Posterior cingulate gyrus (tissue), 11 donors: Measurements from ENCODE around the gene ELMO3.

Source experiments
- DNase-seq, 10 donors: peaks; one replicate each; pipeline versions ENCODE4 v3.0.0 to v3.0.0-alpha.2; 2020 to 2021; ENCODE audit warnings: mixed read lengths in 3 of 10
- intact Hi-C: fragments of 100-400 bp; cut with DNase I; formaldehyde crosslinking; loops from one replicate; pipeline ENCODE4 v1.15.1; 2023

The ELMO3 gene

DNA sequence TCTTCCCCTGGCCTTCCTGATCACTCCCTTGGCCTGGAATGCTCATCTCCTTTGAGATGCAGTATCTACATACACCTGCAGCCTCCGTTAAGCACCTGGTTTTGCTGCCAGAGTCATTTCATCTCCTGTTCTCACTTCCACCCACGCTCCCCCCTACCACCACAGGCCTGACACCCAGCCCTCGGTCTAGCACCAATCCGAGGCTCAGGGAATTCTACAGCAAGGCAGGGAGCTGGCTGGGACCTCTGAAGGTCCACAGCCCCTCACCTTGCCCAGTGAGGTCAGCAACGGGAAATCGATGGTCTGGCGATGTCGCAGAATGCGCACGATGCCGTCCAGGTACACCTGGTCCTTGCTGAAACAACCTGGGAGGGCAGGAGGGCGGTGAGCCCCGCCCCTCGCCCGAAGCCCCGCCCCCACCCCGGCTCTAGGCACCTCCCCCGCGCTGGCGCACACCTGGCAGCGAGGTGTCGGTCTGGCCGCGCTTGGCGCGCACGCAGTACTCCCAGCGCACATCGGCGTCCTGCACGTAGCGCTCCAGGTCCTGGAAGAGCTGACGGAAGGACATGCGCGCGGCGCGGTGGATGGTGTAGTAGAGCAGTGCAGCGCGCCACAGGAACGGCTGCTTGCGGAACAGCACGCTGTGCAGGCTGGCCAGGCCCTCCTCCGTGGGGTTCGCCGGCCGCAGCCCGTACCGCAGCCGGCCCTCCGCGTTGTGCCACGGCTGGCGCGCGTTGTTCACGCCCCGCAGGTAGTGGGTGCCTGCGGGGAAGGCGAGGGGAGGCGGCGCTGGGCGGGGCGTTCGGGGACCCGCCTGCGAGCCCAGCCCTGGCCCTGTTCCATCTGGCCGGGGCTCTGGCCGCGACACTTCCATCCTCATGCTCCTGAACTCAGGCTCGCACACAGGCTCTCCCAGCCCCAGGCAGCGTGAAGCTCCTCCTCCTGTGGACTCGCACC, 20.9 kb upstream of the ELMO3 start:
- peak in 9 of 10 donors; percentile 35 to 94 (median 74) for DNase-seq
- intact Hi-C loops: no loop called here

DNA sequence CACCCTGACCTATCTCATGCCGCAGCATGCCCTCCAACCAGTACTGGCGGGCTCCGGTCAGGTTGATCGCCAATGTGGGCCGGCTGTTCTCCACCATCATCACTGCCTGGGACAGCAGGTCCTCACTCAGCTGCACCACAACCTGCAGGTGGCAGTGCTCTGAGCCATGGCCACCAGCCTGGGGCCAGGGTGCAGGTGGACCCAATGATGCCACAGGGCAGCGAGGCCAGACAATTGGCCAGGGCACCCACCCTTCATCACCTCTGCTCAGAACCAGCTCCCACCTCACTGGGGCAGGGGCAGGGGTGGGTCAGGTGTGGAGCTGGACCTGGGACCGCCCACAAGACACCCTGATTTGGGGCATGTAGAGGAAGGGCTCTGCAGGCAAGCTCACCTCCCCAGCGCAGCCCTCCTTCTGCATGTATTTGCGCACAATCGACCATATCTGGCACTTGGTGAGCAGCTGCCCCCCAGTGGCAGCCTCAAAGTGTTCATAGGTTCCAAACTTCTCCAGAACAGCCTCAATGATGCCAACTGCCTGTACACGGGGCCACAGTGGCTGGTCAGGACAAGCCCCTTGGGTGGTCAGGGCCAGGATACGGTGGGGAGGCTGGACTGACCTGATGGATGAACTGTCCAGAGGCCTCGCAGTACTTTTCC, 19.4 kb upstream of the ELMO3 start:
- intact Hi-C loops: no loop called here
- DNase-seq: peak in 1 of 10 donors; percentile 86

DNA sequence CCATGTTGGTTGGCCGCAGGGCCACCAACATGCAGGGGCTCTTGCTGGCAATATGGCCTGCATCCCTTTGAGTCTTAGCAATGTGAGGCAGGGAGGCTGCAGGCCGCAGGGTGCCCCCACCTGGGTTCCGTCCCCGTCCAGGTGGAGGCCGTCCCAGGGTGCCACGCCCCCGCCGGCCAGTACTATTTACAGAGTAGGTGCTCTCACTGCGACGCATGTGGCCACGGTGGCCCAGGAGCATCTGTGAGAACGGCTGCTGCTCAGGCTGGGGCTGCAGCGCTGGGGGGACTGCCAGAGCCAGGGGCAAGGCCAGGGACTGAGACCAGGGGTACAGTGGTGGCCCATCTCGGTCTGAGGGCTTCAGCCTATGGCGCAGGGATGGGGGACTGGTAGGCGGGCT, 18.8 kb upstream of the ELMO3 start:
- intact Hi-C loops: no loop called here
- DNase-seq: no peak

DNA sequence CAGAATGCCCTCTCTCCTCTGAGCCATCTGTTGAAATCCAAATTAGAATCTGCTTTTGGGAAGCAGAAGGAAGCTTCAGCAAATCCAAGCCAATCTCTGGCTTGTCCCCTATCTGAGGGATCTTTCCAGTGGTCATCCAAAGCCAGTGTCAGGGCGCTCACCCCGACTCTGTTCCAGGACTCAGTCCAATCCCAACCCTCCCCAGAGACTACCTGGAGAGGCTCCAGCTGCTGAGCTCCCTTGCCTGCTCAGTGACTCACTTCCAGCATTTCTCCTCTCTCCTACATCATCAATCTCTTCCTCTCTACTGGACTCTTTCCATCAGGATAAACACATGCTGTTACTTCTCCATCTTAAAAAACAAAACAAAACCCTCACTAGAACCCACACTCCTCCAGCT, 17.6 kb upstream of the ELMO3 start:
- intact Hi-C loops: no loop called here
- DNase-seq: no peak

DNA sequence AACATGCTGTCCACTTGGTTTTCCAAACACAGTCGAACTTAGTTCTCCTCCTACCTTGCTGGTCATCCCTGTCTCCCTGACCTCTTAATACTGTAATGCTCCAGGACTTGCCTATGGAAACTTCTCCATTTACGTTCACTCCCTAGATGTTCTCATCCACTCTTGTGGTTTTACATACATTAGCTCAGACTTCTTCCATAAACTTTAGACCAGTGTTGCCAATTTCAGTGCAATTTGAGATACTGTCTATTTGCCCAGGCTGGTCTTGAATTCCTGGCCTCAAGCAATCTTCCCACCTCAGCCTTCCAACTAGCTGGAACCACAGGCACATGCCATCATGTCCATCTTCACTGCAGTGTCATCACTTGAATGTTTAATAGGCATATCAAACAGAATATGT, 16.6 kb upstream of the ELMO3 start:
- intact Hi-C loops: no loop called here
- no peak for DNase-seq

DNA sequence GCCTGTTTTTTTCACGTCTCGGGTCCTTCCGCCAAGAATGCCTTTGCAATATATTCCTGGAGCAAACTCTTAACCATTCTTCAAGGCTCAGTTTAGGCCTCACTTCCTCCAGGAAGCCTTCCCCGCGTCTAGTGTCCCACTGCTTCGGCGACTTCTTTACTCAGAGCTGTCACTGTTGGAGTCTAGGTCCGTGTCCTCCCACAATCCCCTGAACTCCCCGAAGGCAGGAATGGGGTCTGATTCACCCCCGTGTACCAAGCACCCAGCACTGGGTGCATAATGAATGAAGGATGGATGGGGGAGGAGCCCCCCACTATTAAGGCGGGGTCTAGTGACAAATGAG, 15.7 kb upstream of the ELMO3 start:
- no peak for DNase-seq
- intact Hi-C loops: no loop called here

DNA sequence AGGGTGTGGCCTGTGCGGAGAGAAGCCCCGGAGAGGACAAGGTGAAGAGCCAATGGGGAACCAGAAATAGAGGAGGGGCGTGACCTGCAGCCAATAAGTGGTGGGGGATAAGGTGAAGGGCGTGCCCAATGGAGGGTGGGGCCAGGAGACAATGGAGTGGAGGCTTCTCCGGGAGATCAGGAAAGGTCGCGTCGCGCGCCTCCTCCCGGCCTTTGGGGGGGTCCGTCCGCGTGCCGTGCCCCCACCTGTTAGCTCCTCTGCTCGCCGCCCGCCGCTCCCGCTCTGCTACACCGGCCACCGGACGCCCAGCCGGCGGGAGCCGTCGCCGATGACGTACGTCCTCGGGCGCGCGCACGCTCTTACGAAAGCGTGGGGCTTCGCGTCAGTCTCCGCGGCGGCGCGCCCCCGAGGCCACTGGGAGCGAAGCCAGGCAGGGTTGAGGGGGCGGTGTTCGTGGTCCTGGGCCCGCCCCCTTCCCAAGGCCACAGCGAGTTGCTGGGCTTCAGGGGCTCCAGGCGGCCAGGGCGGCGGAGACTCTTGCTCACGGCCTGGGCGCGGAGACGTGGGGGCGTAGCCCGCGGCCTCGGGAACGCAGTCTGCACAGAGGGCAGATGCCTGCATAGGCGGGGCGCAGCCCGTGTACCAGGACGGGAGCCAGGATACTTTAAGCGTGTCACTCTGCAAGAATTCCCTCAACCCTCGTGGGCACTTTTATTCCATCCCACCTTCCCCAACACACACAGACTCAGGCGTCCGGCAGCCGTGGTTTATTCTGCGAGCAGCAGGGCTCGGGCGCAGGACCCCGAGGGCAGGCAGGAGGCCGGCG, 15.1 kb upstream of the ELMO3 start, which contains the start of gene MATCAP1:
MATCAP1 (minus strand) TSS at position 337 of the 826 bp plus-strand sequence. CDS start 3,353 bp downstream, outside the sequence.
- DNase-seq: peak; percentile 87 to 99 (median 94)
- intact Hi-C loops: no loop called here

DNA sequence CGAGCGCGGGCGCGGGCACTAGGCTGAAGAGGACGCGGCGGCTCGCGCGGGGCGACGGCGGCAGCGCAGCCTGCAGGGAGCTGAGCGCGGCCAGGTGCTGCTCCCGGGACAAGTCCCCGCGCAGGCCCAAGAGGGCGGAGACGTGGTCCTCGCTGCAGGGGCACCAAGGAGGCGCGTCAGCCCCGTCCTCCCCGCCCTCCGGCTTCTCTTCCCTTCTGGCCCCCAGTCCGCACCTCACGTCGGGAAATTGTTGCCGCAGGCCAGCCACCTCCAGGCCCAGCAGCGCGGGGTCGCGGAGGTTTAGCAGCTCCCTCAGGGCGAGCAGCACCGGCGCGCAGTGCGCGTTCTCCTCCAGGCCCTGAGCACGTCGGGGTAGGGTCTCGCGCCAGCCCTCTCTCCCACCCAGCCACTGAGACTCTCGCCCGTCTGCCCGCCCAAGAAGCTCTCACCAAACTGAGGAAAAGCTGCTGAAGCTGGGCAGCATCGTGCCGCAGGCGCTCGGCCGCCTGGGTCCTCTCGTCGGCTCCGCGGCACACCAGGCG, 14.4 kb upstream of the ELMO3 start:
- intact Hi-C loops: no loop called here
- peak in 1 of 10 donors; percentile 39 for DNase-seq

DNA sequence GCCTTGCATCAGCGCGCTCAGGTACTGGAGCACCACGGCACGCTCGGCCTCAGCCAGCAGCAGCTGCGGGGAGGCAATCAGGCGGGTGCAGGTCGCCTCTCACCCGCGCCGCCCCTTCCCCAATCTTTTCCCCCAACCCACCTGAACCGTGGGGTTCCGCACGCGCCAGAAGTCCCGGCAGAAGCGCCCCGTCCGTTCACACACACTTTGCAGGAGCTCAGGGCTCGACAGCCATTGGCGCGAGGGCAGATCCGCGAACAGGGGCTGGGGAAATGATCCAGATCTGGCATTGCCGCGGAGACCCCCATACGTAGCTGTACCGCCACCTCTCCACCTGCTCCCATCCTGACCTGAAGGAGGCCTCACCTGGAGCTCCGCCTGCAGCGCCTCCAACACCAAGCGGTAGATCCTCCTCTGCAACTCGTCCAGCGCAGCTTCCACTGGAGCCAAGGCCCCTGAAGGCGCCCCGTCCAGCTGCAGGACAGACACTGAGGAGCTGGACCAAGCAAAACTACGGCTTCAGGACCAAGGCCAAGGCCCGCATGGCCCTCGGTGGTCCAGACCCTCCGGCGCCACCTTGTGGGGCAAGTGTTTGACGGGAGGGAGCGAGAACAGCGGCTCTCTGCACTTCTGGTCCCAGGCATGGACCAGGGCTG, 13.8 kb upstream of the ELMO3 start:
- intact Hi-C loops: no loop called here
- peak; percentile 66 to 97 (median 86) for DNase-seq

DNA sequence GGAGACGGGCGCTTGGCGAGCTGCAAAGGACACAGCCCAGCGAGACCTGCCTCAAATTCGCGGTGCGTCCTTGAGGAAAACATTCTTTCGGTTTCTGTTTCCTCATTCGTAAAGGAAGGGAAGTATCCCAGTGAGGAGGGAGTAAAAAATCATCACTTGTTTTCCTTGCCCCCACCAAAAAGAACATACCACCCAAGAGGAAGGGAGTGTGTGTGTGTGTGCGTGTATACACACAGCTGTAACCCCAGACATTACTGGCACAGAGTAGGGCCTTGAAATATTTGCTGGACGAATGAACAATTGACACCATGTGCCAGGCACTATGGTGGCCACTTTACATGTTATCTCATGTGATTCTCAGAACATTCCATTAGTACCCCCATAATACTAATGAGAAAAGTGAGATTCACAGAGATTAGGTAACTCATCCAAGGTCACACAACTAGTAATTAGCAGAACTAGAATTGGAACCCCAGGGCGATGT, 13.2 kb upstream of the ELMO3 start:
- intact Hi-C loops: no loop called here
- no peak for DNase-seq

DNA sequence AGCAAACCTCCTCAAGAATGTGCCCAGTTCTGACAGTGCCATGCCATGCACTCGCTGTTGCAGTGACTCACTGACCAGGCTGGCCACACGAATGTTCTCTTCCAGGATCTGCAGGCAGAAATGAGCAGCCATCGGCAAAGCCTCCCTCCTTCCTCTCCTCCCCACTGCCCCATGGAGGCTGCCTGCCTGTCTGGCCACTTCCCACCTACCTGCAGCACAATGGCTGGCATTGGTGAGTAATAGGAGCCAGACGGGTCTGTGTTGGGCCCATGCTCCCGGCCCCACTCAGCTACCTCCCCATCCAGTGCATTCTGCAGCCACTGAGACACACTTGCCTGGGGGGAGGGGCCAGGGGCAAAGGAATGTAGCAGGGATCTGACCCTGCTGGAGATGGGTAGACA, 12.4 kb upstream of the ELMO3 start:
- DNase-seq: no peak
- intact Hi-C loops: no loop called here

DNA sequence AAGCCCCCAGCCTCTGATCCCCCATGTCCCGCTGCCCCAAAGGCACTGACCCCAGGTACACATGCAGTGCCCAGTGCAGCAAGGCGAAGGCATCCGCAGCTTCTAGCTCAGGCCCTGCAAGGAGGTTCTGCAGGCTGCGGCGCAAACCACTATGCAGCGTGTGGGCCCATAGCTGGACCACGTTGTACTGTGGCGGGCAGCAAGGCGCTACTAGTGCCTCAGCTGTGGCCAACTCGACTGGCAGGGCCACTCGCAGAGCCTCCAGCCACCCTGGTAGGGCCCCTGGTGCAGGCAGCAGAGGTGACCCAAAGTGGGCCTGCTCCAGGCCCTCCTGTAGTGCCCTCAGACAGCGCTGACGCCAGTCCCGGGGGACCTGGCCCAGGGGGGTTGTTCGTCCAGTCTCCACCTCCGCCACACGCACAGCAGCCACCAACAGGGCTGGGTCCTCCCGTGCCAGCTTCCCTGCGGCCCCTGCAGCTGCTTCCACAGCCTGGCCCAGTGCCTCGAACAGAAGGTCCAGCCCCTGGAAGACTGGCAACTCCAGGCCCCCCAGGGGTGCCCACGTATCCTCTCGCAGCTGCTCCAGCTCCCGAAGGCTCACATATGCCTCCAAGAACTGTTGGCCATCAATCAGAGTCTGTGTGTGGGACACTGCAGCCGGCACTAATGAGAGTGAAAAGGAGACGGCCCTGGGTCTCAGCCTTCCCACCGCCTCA, 11.6 kb upstream of the ELMO3 start:
- intact Hi-C loops: no loop called here
- no peak for DNase-seq

DNA sequence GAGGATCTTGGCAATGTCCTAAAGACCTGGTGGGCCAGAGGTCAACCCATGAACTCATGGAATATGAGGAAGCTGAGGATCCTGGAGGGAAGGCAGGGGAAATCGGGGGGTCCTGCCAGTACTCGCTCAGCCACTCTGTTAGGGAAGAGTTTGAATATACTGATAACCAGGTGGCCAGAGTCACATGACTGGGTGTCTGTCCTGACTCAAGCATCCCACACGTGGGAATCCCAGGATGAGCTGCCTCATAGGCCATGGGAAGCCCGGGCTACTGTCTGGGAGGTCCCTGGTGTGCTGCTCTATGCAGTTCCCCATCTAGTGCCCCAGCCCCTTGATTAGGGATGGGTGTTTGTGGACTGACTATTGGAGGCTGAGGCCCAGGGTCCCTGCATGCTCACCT, 10.6 kb upstream of the ELMO3 start:
- intact Hi-C loops: no loop called here

DNA sequence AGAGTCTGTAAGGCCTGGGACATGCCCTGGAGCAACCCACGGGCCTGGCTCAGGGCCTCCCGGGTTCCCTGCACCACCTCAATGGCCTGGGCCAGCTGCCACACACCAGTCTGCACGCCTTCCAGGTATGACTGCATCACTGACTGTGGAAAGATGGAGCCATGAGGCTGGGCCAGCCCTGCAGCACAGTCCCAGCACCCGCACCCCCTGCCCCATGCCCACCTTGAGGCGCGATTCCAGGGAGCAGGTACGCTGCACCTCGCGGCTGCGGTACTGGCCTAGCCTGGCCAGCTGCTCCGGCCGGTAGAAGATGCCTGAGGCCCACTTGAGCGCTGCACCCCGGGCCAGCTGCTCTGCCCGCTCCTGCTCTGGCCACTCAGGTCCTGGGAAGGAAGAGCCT, 10.1 kb upstream of the ELMO3 start:
- intact Hi-C loops: no loop called here
- no peak for DNase-seq

More for the DNA sequence above, 10.6 kb upstream of the ELMO3 start:
- DNase-seq: no peak

DNA sequence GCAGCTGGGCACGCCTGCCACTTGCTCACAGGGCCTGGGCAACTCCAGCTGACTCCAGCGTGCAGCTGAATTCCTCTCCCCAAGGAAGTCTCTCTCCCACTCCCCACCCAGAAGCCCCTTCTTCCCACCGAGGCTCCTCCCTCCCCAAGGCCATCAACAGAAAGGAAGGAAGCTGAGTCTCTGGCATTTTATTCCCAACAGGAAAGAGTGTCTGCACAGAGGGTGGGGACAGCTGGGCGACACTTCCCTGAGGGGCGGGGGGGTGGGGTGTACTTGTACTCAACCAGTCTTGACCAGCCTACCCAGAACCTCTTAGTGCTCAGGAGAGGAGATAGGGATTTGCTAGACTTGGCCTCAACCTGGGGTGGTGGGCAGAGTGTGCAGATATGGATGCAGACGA, 8.9 kb upstream of the ELMO3 start, which contains the start of gene EXOC3L1:
EXOC3L1 (minus strand) TSS at position 96 of the 400 bp plus-strand sequence. CDS start 460 bp downstream, outside the sequence.
- intact Hi-C loops: no loop called here
- no peak for DNase-seq

DNA sequence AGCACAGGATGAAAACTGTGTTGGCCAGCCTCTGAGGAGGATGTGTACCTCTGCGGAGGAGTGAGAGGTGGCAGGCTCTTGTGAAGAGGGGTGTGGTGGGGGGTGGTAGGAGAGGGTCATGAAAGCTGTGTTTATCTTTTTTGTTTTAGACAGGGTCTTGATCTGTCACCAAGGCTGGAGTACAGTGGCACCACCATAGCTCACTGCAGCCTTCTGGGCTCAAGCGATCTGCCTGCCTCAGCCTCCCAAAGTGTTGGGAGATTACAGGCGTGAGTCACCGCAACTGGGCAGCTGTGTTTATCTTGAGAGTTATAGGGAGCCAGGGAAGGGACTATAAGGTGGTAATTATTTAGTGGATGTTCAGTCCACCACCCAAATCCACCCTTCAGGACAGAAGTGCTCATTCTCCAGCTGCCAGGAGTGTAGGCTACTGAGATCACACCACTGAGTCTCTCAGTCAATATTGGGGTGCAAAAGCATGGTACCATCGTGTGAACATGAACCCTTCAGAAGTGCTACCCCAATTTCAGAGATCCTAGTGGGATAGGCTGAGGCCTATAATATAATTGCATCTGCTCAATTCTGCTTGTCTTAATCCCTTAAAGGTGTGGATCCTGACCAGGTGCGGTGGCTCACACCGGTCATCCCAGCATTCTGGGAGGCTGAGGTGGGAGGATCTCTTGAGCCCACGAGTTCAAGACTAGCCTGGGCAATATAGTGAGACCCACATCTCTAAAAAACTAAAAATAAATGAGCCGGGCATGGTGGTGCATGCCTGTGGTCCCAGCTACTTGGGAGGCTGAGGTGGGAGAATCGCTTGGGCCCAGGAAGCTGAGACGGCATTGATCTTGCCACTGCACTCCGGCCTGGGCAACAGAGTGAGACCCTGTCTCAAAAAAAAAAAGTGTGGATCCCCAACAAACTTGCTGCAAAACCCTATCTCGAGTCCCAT, 8.2 kb upstream of the ELMO3 start:
- intact Hi-C loops: no loop called here
- no peak for DNase-seq

DNA sequence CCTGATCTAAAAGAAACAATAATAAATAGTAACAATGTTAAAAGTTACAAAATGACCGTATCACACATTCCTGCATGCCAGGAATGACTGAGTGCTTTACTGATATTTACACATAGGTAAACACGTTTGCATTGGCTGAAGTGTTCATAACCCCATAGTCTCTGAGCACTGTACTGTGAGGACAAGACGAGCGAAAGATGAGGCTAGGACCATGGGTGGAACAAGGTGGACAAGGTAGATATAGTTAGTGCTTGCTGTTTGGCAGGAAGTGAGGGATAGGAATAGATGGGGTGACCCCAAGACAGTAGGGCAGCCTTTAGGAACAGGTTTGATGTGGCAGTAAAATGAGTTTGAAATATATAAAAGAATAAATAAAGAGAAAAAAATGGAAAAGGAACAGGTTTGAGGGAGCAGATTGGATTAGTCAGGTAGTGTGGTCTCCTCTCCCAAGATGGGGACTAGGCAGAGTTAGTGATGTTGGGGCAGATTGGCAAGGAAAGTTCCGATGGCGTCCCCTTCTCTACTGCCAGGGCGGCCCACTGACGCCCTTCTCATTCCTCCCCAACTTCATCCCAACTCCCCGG, 7.4 kb upstream of the ELMO3 start:
- DNase-seq: no peak
- intact Hi-C loops: no loop called here
